SK-N-SH (cell line): Measurements from ENCODE around the gene MED8. TPM values are rescaled to one million over a fixed set of nuclear protein-coding genes. Genes with fewer than 3 reads are reported as not detected.

Source experiments
- CTCF ChIA-PET: fragments of 300-600, 350-600 bp; formaldehyde crosslinking; extraction: SDS; loops from one replicate; lab custom pipeline; 2021; lab: Yijun Ruan, JAX
- POLR2A ChIA-PET: fragments of 350-600 bp; sonication (Branson Sonifier 250); formaldehyde crosslinking; extraction: SDS; loops from one replicate; lab custom pipeline; 2020; ENCODE audit warnings: antibody characterized with exemption, inconsistent platforms; lab: Yijun Ruan, JAX
- DNase-seq: peaks from one replicate; pipeline ENCODE4 v3.0.0; 2012
- H2AFZ ChIP-seq: fragments of 200-600 bp; sonication (generic); 2 replicates; pipeline ENCODE4 v1.8.1; 2016; ENCODE audit warnings: antibody characterized with exemption, mild to moderate bottlenecking, low read depth
- H3F3A ChIP-seq: fragments of 200-600 bp; sonication (generic); replicated peaks from 2 replicates; pipeline ENCODE3; 2016; ENCODE audit warnings: antibody characterized with exemption, mild to moderate bottlenecking; ENCODE audit not compliant: insufficient read depth
- H3K27ac ChIP-seq, 2 experiments: fragments of 200-500 bp in 1 of 2; fragments of 200-600 bp in 1 of 2; sonication (Bioruptor generic) in 1 of 2; sonication (generic), shearing (Covaris generic) in 1 of 2; 2 replicates each; pipeline versions ENCODE4 v1.5.1 to v1.6.1; 2014 to 2016; ENCODE audit warnings: low read depth in 2 of 2, inconsistent platforms in 1 of 2, low read length in 1 of 2, mild to moderate bottlenecking in 1 of 2, mixed read lengths in 1 of 2
- H3K27me3 ChIP-seq: fragments of 200-600 bp; sonication (generic), shearing (Covaris generic); 2 replicates; pipeline ENCODE4 v1.6.1; 2016; ENCODE audit warnings: mixed run types; ENCODE audit not compliant: insufficient read depth
- H3K36me3 ChIP-seq, 2 experiments: fragments of 200-500 bp in 1 of 2; fragments of 200-600 bp in 1 of 2; sonication (Bioruptor generic) in 1 of 2; sonication (generic) in 1 of 2; replicated peaks in 1 of 2; 2 replicates each; pipeline versions ENCODE3 to v1.5.1; 2014 to 2016; ENCODE audit warnings: low read length in 1 of 2, mild to moderate bottlenecking in 1 of 2; ENCODE audit not compliant: insufficient read depth in 2 of 2, control insufficient read depth in 1 of 2
- H3K4me1 ChIP-seq, 2 experiments: fragments of 200-500 bp in 1 of 2; fragments of 200-600 bp in 1 of 2; sonication (Bioruptor generic) in 1 of 2; sonication (generic), shearing (Covaris generic) in 1 of 2; 2 replicates each; pipeline versions ENCODE4 v1.5.1 to v1.6.1; 2014 to 2016; ENCODE audit warnings: low read depth in 1 of 2, low read length in 1 of 2, mixed run types in 1 of 2; ENCODE audit not compliant: insufficient read depth in 2 of 2, control insufficient read depth in 1 of 2
- H3K4me2 ChIP-seq: fragments of 200-600 bp; sonication (generic), shearing (Covaris generic); 2 replicates; pipeline ENCODE4 v1.6.1; 2017; ENCODE audit warnings: mixed run types
- H3K4me3 ChIP-seq, 2 experiments: fragments of 200-500 bp in 1 of 2; fragments of 200-600 bp in 1 of 2; sonication (Bioruptor generic) in 1 of 2; sonication (generic), shearing (Covaris generic) in 1 of 2; 2 replicates each; pipeline versions ENCODE4 v1.5.1 to v1.8.1; 2014 to 2016; ENCODE audit warnings: low read depth in 2 of 2, inconsistent platforms in 1 of 2, low read length in 1 of 2, mild to moderate bottlenecking in 1 of 2, mixed read lengths in 1 of 2, moderate library complexity in 1 of 2
- H3K79me2 ChIP-seq: fragments of 200-600 bp; sonication (generic); 2 replicates; pipeline ENCODE4 v1.8.1; 2017; ENCODE audit warnings: mild to moderate bottlenecking; ENCODE audit not compliant: insufficient read depth
- H3K9ac ChIP-seq: fragments of 200-600 bp; sonication (generic); 2 replicates; pipeline ENCODE4 v1.6.1; 2017; ENCODE audit warnings: mixed run types
- H3K9me2 ChIP-seq: fragments of 200-600 bp; sonication (generic); 2 replicates; pipeline ENCODE4 v1.6.1; 2017; ENCODE audit warnings: mixed run types
- H3K9me3 ChIP-seq: fragments of 200-600 bp; sonication (generic); 2 replicates; pipeline ENCODE4 v1.6.1; 2017; ENCODE audit warnings: mixed run types, mild to moderate bottlenecking, moderate library complexity
- H4K20me1 ChIP-seq: fragments of 200-600 bp; sonication (generic); 2 replicates; pipeline ENCODE4 v1.6.1; 2017; ENCODE audit warnings: mild to moderate bottlenecking, mixed run types; ENCODE audit not compliant: insufficient read depth
- CHD2 ChIP-seq: fragments of 150-350 bp; IDR thresholded peaks from 2 replicates; pipeline ENCODE4 v1.6.1; 2018; ENCODE audit warnings: low read length; ENCODE audit not compliant: partially characterized antibody
- CTCF ChIP-seq: fragments of 200-600 bp; sonication (generic); IDR thresholded peaks from 2 replicates; pipeline ENCODE4 v1.6.1; 2017; ENCODE audit warnings: antibody characterized with exemption, mild to moderate bottlenecking, moderate library complexity
- ELF1 ChIP-seq: IDR thresholded peaks from 2 replicates; pipeline ENCODE4 v1.4.0; 2012
- EP300 ChIP-seq, 2 experiments: IDR thresholded peaks; 2 replicates each; pipeline versions ENCODE4 v1.4.0 to v1.6.1; 2012; ENCODE audit warnings: borderline replicate concordance in 1 of 2, low read depth in 1 of 2, low read length in 1 of 2
- FOSL2 ChIP-seq: IDR thresholded peaks from 2 replicates; pipeline ENCODE4 v1.4.0; 2012; ENCODE audit warnings: low read depth, mild to moderate bottlenecking, moderate library complexity, borderline replicate concordance
- FOXM1 ChIP-seq: IDR thresholded peaks from 2 replicates; pipeline ENCODE4 v1.4.0; 2012; ENCODE audit warnings: low read depth, mild to moderate bottlenecking
- GABPA ChIP-seq: IDR thresholded peaks from 2 replicates; pipeline ENCODE4 v1.4.0; 2012; ENCODE audit warnings: low read depth, mild to moderate bottlenecking
- JUND ChIP-seq: IDR thresholded peaks from 2 replicates; pipeline ENCODE4 v1.4.0; 2012
- MAX ChIP-seq: IDR thresholded peaks from 2 replicates; pipeline ENCODE4 v1.4.0; 2012; ENCODE audit warnings: low read depth
- MEF2A ChIP-seq: IDR thresholded peaks from 2 replicates; pipeline ENCODE4 v1.4.0; 2012; ENCODE audit warnings: low read depth, borderline replicate concordance
- MXI1 ChIP-seq: IDR thresholded peaks from 2 replicates; pipeline ENCODE4 v1.6.1; 2012; ENCODE audit warnings: mild to moderate bottlenecking, low read depth, low read length, improper control_type of control experiment
- PBX3 ChIP-seq: IDR thresholded peaks from 2 replicates; pipeline ENCODE4; 2012
- RAD21 ChIP-seq: IDR thresholded peaks from 2 replicates; pipeline ENCODE4 v1.6.1; 2012; ENCODE audit warnings: mild to moderate bottlenecking, low read length
- RCOR1 ChIP-seq: fragments of 150-350 bp; IDR thresholded peaks from 2 replicates; pipeline ENCODE4 v1.6.1; 2017; ENCODE audit warnings: antibody characterized with exemption, low read length
- RXRA ChIP-seq: IDR thresholded peaks from 2 replicates; pipeline ENCODE4 v1.4.0; 2012; ENCODE audit warnings: low read depth, mild to moderate bottlenecking, borderline replicate concordance
- SIN3A ChIP-seq: IDR thresholded peaks from 2 replicates; pipeline ENCODE4 v1.6.1; 2012; ENCODE audit warnings: low read depth, mild to moderate bottlenecking, low read length, moderate library complexity, borderline replicate concordance
- SMC3 ChIP-seq: IDR thresholded peaks from 2 replicates; pipeline ENCODE4 v1.6.1; 2012; ENCODE audit warnings: low read depth, low read length, improper control_type of control experiment
- TCF12 ChIP-seq: IDR thresholded peaks from 2 replicates; pipeline ENCODE4 v1.4.0; 2012
- USF1 ChIP-seq: IDR thresholded peaks from 2 replicates; pipeline ENCODE4 v1.4.0; 2012; ENCODE audit warnings: low read depth, borderline replicate concordance
- USF2 ChIP-seq: fragments of 150-350 bp; IDR thresholded peaks from 2 replicates; pipeline ENCODE4 v1.6.1; 2017; ENCODE audit warnings: antibody characterized with exemption, low read length, low read depth, borderline replicate concordance
- WGBS: methylation state at CpG from one replicate; pipeline ENCODE4 v1.1.6; 2017; ENCODE audit warnings: low lambda C conversion rate; 5-methylcytosine and 5-hydroxymethylcytosine counted together
- polyA plus RNA-seq, 3 experiments: library from polyadenylated mRNA; depleted of rRNA; stranded (reverse); fragments of >200 nt; gene quantifications; 2 replicates each; pipeline ENCODE4 v1.2.3, GENCODE V29; 2012

Gene MED8
- polyA plus RNA-seq, 1 of the 3 experiments (the other 2 are of a cell fraction) = 33.7 TPM

GRCh38 chr1:43337588-43337987, 52.0 kb downstream of the MED8 start, which contains the start of gene MPL:
TSS of gene MPL (plus strand) at chr1:43337818. CDS start at chr1:43337849, 31 bp downstream.
- H3K27ac ChIP-seq = no peak within 1 kb of the TSS

More at GRCh38 chr1:43337588-43337987, 52.0 kb downstream of the MED8 start, which contains the start of gene MPL:
- H3K4me2 ChIP-seq = no peak within 1 kb of the TSS
- no peaks in the 10 kb centered on the region for H3K9me3 ChIP-seq
- no peaks in the 10 kb centered on the region for H3K36me3 ChIP-seq
- no peaks in the 10 kb centered on the region for H3K4me1 ChIP-seq
- H3K4me3 ChIP-seq = no peak within 1 kb of the TSS
- no peak for DNase-seq
- no peaks in the 10 kb centered on the region; the same call in 1 of the 2 replicates for H3K27me3 ChIP-seq
- no peaks in the 10 kb centered on the region for H3K9me2 ChIP-seq
- no peaks in the 10 kb centered on the region for H3F3A ChIP-seq
- WGBS = 50% methylated on average over 1 of the region's 3 CpGs
- no peaks in the 10 kb centered on the region for H3K79me2 ChIP-seq
- no peak for TF ChIP-seq CTCF
- no peak for TF ChIP-seq PBX3
- no peak for TF ChIP-seq FOSL2
- TF ChIP-seq MAX = no peak
- TF ChIP-seq GABPA = no peak
- TF ChIP-seq FOXM1 = no peak
- TF ChIP-seq SIN3A = no peak
- no peak for TF ChIP-seq MXI1
- no peak for TF ChIP-seq ELF1
- TF ChIP-seq MEF2A = no peak
- TF ChIP-seq SMC3 = no peak
- no peak for TF ChIP-seq JUND
- TF ChIP-seq RCOR1 = no peak
- TF ChIP-seq USF1 = no peak
- TF ChIP-seq CHD2 = no peak
- no peak for TF ChIP-seq EP300 (IDR thresholded peaks at IDR 0.05; ENCODE audit: borderline replicate concordance in 1 of 2, low read depth in 1 of 2, low read length in 1 of 2)
- no peak for TF ChIP-seq RXRA
- no peak for TF ChIP-seq RAD21
- no peak for TF ChIP-seq USF2
- TF ChIP-seq TCF12 = no peak
- CTCF ChIA-PET = no interaction called here
- H3K9ac ChIP-seq = no peak within 1 kb of the TSS
- H4K20me1 ChIP-seq = no peaks in the 10 kb centered on the region
- no peak within 1 kb of the TSS for H2AFZ ChIP-seq
- POLR2A ChIA-PET = no interaction called here
